Testis (tissue), 3 donors: ENCODE results near the gene PKNOX2. TPM values are rescaled to one million over a fixed set of nuclear protein-coding genes. Genes with fewer than 3 reads are reported as not detected.

ENCODE experiments used
- DNase-seq: peaks from one replicate; pipeline ENCODE4 v3.0.0-alpha.2; 2019
- H3K27ac ChIP-seq, 2 donors: fragments of 200-600 bp; sonication (generic); one replicate each; pipeline ENCODE4 v1.5.1; 2019
- H3K27me3 ChIP-seq: fragments of 200-600 bp; sonication (generic); one replicate; pipeline ENCODE4 v1.5.1; 2019
- H3K36me3 ChIP-seq: fragments of 200-600 bp; sonication (generic); one replicate; pipeline ENCODE4 v1.5.1; 2017; ENCODE audit warnings: low read depth; ENCODE audit errors: missing control alignments
- H3K4me1 ChIP-seq: fragments of 200-600 bp; sonication (generic); one replicate; pipeline ENCODE4 v1.5.1; 2019
- H3K4me3 ChIP-seq, 2 donors: fragments of 200-600 bp; sonication (generic); one replicate each; pipeline ENCODE4 v1.5.1; 2017 to 2019
- H3K9me3 ChIP-seq: fragments of 200-600 bp; sonication (generic); one replicate; pipeline ENCODE4 v1.5.1; 2017
- POLR2A ChIP-seq: fragments of 450-650 bp; IDR thresholded peaks from one replicate; pipeline ENCODE4 v1.6.1; 2017; ENCODE audit warnings: antibody characterized with exemption, mild to moderate bottlenecking, moderate library complexity
- WGBS, 2 donors: methylation state at CpG; one replicate each; pipeline ENCODE4 v1.1.5; 2018; 5-methylcytosine and 5-hydroxymethylcytosine counted together
- intact Hi-C: fragments of 100-400 bp; cut with DNase I; formaldehyde crosslinking; loops from one replicate; pipeline ENCODE4 v1.15.1; 2023; ENCODE audit warnings: low total_unique reads
- polyA plus RNA-seq: library from polyadenylated mRNA; stranded (reverse); fragments of 350-450 nt; fragmentation: Illumina TruSeq; extraction: RNeasy Lipid Tissue Mini Kit (QIAGEN cat#74804); gene quantifications from one replicate; pipeline ENCODE4 v1.2.3, GENCODE V29; 2014; ENCODE audit warnings: low read depth, low replicate concordance; ENCODE audit not compliant: insufficient read depth
- total RNA-seq, 2 donors: library from RNA; depleted of rRNA; stranded (reverse); fragments of >200 nt; gene quantifications; one replicate each; pipeline ENCODE4 v1.2.3, GENCODE V29; 2016
- TF ChIP-seq, protein P1 (sequence below), 3 experiments: fragments of 450-650 bp in 2 of 3; fragments of 200-600 bp in 1 of 3; sonication (generic) in 1 of 3; IDR thresholded peaks; one replicate each; pipeline ENCODE4 v1.5.1; 2016 to 2019; ENCODE audit warnings: antibody characterized with exemption in 3 of 3, mild to moderate bottlenecking in 2 of 3, moderate library complexity in 1 of 3

PKNOX2 gene
- total and polyA plus RNA-seq, 3 donors from 2014 or later: 5.5 to 10.4 (median 7.3) TPM

GRCh38 chr11:125192717-125193415 is 28.3 kb downstream of the PKNOX2 start:
- Histone ChIP-seq H3K27ac (no peak overlapping the region), H3K9me3 (no peaks in the 10 kb centered on the region), H3K36me3 (no peaks in the 10 kb centered on the region), H3K27me3 (no peaks in the 10 kb centered on the region), H3K4me1 (no peaks in the 10 kb centered on the region), H3K4me3 (no peak overlapping the region)
- TF ChIP-seq POLR2A: no peak
- TF ChIP-seq, protein P1, sequence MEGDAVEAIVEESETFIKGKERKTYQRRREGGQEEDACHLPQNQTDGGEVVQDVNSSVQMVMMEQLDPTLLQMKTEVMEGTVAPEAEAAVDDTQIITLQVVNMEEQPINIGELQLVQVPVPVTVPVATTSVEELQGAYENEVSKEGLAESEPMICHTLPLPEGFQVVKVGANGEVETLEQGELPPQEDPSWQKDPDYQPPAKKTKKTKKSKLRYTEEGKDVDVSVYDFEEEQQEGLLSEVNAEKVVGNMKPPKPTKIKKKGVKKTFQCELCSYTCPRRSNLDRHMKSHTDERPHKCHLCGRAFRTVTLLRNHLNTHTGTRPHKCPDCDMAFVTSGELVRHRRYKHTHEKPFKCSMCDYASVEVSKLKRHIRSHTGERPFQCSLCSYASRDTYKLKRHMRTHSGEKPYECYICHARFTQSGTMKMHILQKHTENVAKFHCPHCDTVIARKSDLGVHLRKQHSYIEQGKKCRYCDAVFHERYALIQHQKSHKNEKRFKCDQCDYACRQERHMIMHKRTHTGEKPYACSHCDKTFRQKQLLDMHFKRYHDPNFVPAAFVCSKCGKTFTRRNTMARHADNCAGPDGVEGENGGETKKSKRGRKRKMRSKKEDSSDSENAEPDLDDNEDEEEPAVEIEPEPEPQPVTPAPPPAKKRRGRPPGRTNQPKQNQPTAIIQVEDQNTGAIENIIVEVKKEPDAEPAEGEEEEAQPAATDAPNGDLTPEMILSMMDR (IDR thresholded peaks at IDR 0.05): no peak
- intact Hi-C loops: no loop called here
- 78 to 95% methylated on average over 11 of the region's 11 CpGs for WGBS, 2 donors
- no peak for DNase-seq

DNA sequence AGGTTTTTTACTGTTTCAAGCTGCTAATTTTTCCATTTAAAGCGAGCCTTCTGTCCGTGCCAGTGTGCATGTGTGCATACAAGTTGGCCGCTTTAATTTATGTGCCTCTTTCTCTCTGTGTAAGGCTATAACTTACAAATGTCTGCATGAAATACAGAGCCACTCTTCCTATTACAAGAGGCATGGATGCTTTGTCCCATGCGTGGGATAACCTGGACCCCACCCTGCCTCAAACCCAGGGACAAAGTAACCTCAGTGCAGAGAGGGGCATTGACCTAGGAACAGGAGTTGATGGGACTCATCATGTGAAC is 28.8 kb downstream of the PKNOX2 start:
- Histone ChIP-seq H3K4me3 (no peak overlapping the region), H3K27me3 (no peaks in the 10 kb centered on the region), H3K36me3 (no peaks in the 10 kb centered on the region), H3K4me1 (no peaks in the 10 kb centered on the region), H3K9me3 (no peaks in the 10 kb centered on the region), H3K27ac (no peak overlapping the region)
- TF ChIP-seq, protein P1 (IDR thresholded peaks at IDR 0.05): no peak
- no peak for TF ChIP-seq POLR2A
- 93 to 95% methylated on average over 4 of the region's 4 CpGs for WGBS, 2 donors
- intact Hi-C loops: no loop called here
- no peak for DNase-seq

GRCh38 chr11:125193841-125194240 is 29.3 kb downstream of the PKNOX2 start:
- Histone ChIP-seq H3K4me1 (no peaks in the 10 kb centered on the region), H3K27ac (no peak overlapping the region), H3K36me3 (no peaks in the 10 kb centered on the region), H3K27me3 (no peaks in the 10 kb centered on the region), H3K4me3 (no peak overlapping the region), H3K9me3 (no peaks in the 10 kb centered on the region)
- WGBS, 2 donors: 92 to 93% methylated on average over 7 of the region's 7 CpGs
- DNase-seq: no peak
- TF ChIP-seq, protein P1 (IDR thresholded peaks at IDR 0.05): no peak
- TF ChIP-seq POLR2A: no peak
- intact Hi-C loops: no loop called here

GRCh38 chr11:125199915-125200314 is 35.4 kb downstream of the PKNOX2 start:
- H3K9me3 ChIP-seq: no peaks in the 10 kb centered on the region
- WGBS, 2 donors: 89 to 96% methylated on average over 2 of the region's 2 CpGs
- TF ChIP-seq, protein P1 (IDR thresholded peaks at IDR 0.05): no peak
- no peak for TF ChIP-seq POLR2A
- H3K4me3 ChIP-seq: no peak overlapping the region
- no peaks in the 10 kb centered on the region for H3K27me3 ChIP-seq
- no peaks in the 10 kb centered on the region for H3K36me3 ChIP-seq
- peaks cover 19% of the 10 kb centered on the region for H3K4me1 ChIP-seq
- H3K27ac ChIP-seq: no peak overlapping the region
- intact Hi-C loops: no loop called here
- no peak for DNase-seq

GRCh38 chr11:125200441-125200840 is 35.9 kb downstream of the PKNOX2 start:
- peaks cover 23% of the 10 kb centered on the region for H3K4me1 ChIP-seq
- H3K9me3 ChIP-seq: no peaks in the 10 kb centered on the region
- 88 to 96% methylated on average over 11 of the region's 11 CpGs for WGBS, 2 donors
- TF ChIP-seq, protein P1 (IDR thresholded peaks at IDR 0.05): no peak
- no peak for TF ChIP-seq POLR2A
- intact Hi-C loops: no loop called here
- no peaks in the 10 kb centered on the region for H3K36me3 ChIP-seq
- DNase-seq: no peak
- no peak overlapping the region for H3K27ac ChIP-seq
- no peaks in the 10 kb centered on the region for H3K27me3 ChIP-seq
- H3K4me3 ChIP-seq: no peak overlapping the region
